NCI-H2029 (cell line): Measurements from ENCODE around the gene NDOR1.

Experiments
- DNase-seq: peaks from one replicate; lab custom pipeline; 2025; lab: John Stamatoyannopoulos, UW

NDOR1 gene

GRCh38 chr9:137205126-137206069 is at the start of gene NDOR1, which contains the start of gene TMEM203:
Gene NDOR1, plus strand, starts transcription at chr9:137205700. Its CDS starts 78 bp downstream, at chr9:137205778.
Gene TMEM203, minus strand, starts transcription at chr9:137205648. Its CDS starts 234 bp downstream, at chr9:137205414.
- peak; percentile 88 for DNase-seq

GRCh38 chr9:137156567-137157375 is 48.7 kb upstream of the NDOR1 start:
- DNase-seq, result peak; percentile 26

GRCh38 chr9:137157618-137158415 is 47.7 kb upstream of the NDOR1 start:
- DNase-seq, result no peak

- peak; percentile 55 for DNase-seq
These were observed 46.9 kb upstream of the NDOR1 start for GRCh38 chr9:137158625-137159024.

- no peak for DNase-seq
These were observed 46.1 kb upstream of the NDOR1 start for GRCh38 chr9:137159105-137160053.

- no peak for DNase-seq
These were observed 45.5 kb upstream of the NDOR1 start for GRCh38 chr9:137160054-137160425.

- peak; percentile 62 for DNase-seq
These were observed 44.6 kb upstream of the NDOR1 start for GRCh38 chr9:137160716-137161557.

- DNase-seq, result peak; percentile 6
These were observed 43.7 kb upstream of the NDOR1 start for GRCh38 chr9:137161558-137162486.

GRCh38 chr9:137162505-137163364 is 42.8 kb upstream of the NDOR1 start:
- peak; percentile 41 for DNase-seq

GRCh38 chr9:137163365-137163715 is 42.2 kb upstream of the NDOR1 start:
- peak; percentile 36 for DNase-seq

GRCh38 chr9:137163805-137164204 is 41.7 kb upstream of the NDOR1 start:
- no peak for DNase-seq

GRCh38 chr9:137164370-137165249 is 40.9 kb upstream of the NDOR1 start:
- no peak for DNase-seq

GRCh38 chr9:137165250-137165836 is 40.2 kb upstream of the NDOR1 start:
- DNase-seq, result no peak

GRCh38 chr9:137166380-137167229 is 38.9 kb upstream of the NDOR1 start:
- no peak for DNase-seq

GRCh38 chr9:137167277-137167746 is 38.2 kb upstream of the NDOR1 start:
- DNase-seq, result no peak
